Fibroblast of lung (primary cell): ENCODE results near the gene MOGAT1. TPM values are rescaled to one million over a fixed set of nuclear protein-coding genes. Genes with fewer than 3 reads are reported as not detected.

Experiments
- DNase-seq, 2 donors: peaks; one replicate each; pipeline versions ENCODE4 v3.0.0 to v3.0.0-alpha.2; 2010; ENCODE audit warnings: low read depth in 2 of 2
- H2AFZ ChIP-seq: 2 replicates; pipeline ENCODE4 v1.5.1; 2012; ENCODE audit warnings: low read length, control low read depth, inconsistent platforms
- H3K27ac ChIP-seq: 2 replicates; pipeline ENCODE4 v1.5.1; 2011; ENCODE audit warnings: low read length, control low read depth; ENCODE audit not compliant: insufficient read depth
- H3K27me3 ChIP-seq: 2 replicates; pipeline ENCODE4 v1.5.1; 2011; ENCODE audit warnings: mild to moderate bottlenecking, low read length; ENCODE audit not compliant: control insufficient read depth, insufficient read depth
- H3K36me3 ChIP-seq: 2 replicates; pipeline ENCODE4 v1.5.1; 2011; ENCODE audit warnings: low read length; ENCODE audit not compliant: control insufficient read depth, insufficient read depth
- H3K4me1 ChIP-seq: 2 replicates; pipeline ENCODE4 v1.5.1; 2011; ENCODE audit warnings: low read length; ENCODE audit not compliant: control insufficient read depth, insufficient read depth; ENCODE audit errors: extremely low read depth
- H3K4me2 ChIP-seq: 2 replicates; pipeline ENCODE4 v1.5.1; 2011; ENCODE audit warnings: low read length, control low read depth; ENCODE audit not compliant: insufficient read depth; ENCODE audit errors: extremely low read depth
- H3K4me3 ChIP-seq, 4 experiments: fragments of 200-600 bp in 1 of 4; sonication (generic) in 1 of 4; replicated peaks in 1 of 4; 2 replicates each; pipeline ENCODE4 v1.5.1; 2011 to 2016; ENCODE audit warnings: low read length in 4 of 4, low read depth in 3 of 4, mild to moderate bottlenecking in 3 of 4, control low read depth in 2 of 4, inconsistent platforms in 1 of 4, mixed read lengths in 1 of 4; ENCODE audit not compliant: insufficient read depth in 1 of 4; ENCODE audit errors: control extremely low read depth in 1 of 4
- H3K79me2 ChIP-seq: 2 replicates; pipeline ENCODE4 v1.5.1; 2012; ENCODE audit warnings: mild to moderate bottlenecking, low read length, inconsistent platforms; ENCODE audit not compliant: control insufficient read depth, insufficient read depth
- H3K9ac ChIP-seq: 2 replicates; pipeline ENCODE4 v1.5.1; 2011; ENCODE audit warnings: mild to moderate bottlenecking, low read length, control low read depth; ENCODE audit not compliant: insufficient read depth
- H3K9me3 ChIP-seq: 2 replicates; pipeline ENCODE4 v1.5.1; 2012; ENCODE audit warnings: low read depth, low read length; ENCODE audit not compliant: control insufficient read depth, insufficient read depth
- H4K20me1 ChIP-seq: 2 replicates; pipeline ENCODE4 v1.5.1; 2011; ENCODE audit warnings: low read length; ENCODE audit not compliant: control insufficient read depth, insufficient read depth; ENCODE audit errors: extremely low read depth
- EZH2 ChIP-seq: IDR thresholded peaks from 2 replicates; pipeline ENCODE4 v1.5.1; 2012; ENCODE audit warnings: low read length, control low read depth, mild to moderate bottlenecking; ENCODE audit errors: missing control alignments
- polyA plus RNA-seq, 2 donors: library from polyadenylated mRNA; depleted of rRNA in 1 of 2; stranded (reverse) in 1 of 2; unstranded in 1 of 2; fragments of >200 nt; gene quantifications; 2 replicates each; pipeline ENCODE4 v1.2.1, GENCODE V29; 2011 to 2012; ENCODE audit warnings: missing spikeins in 1 of 2
- total RNA-seq: library from RNA; depleted of rRNA; stranded (reverse); fragments of >200 nt; gene quantifications from 2 replicates; pipeline ENCODE4 v1.2.1, GENCODE V29; 2014
- TF ChIP-seq, protein P1 (sequence below), 2 donors: IDR thresholded peaks in 1 of 2; conservative IDR thresholded peaks in 1 of 2; 1 replicate in 1 of 2; 2 replicates in 1 of 2; pipeline ENCODE4 v1.5.1; 2011 to 2012; ENCODE audit warnings: low read length in 2 of 2, control low read depth in 1 of 2, inconsistent platforms in 1 of 2, low read depth in 1 of 2, mild to moderate bottlenecking in 1 of 2

MOGAT1 gene
- total and polyA plus RNA-seq, 2 donors (not counting 1 experiment from before 2014, with no cell fraction given), result not detected

DNA sequence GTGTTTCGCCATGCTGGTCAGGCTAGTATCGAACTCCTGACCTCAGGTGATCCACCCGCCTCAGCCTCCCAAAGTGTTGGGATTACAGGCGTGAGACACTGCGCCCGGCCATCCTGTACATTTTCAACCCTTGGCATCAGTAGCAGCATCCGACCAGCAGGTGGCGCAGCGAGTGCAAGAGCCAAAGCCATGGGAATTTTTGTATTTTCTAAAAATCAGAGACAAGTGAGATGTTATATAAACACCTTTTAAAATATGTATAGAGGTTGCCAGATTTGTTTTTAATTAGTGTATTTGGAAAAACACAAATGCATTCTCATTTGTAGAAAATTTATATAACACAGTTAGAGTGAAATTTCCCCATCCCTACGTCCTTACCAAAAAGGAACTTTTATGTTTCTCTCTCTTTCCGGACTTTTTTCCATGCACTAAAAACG lies 36.8 kb downstream of the MOGAT1 start:
- Histone ChIP-seq H3K79me2 (no peaks in the 10 kb centered on the region), H2AFZ (no peak overlapping the region)

GRCh38 chr2:222709191-222709891 lies 37.9 kb downstream of the MOGAT1 start:
- Histone ChIP-seq H3K27ac (peak overlapping the region; percentile 87), H3K4me3 (peak overlapping the region in 2 of 4 experiments; percentile 22 to 46), H3K36me3 (no peaks in the 10 kb centered on the region)

More for the DNA sequence above, 36.8 kb downstream of the MOGAT1 start:
- DNase-seq, result peak; percentile 59 to 83
- peak overlapping the region; percentile 87 for H3K27ac ChIP-seq
- H4K20me1 ChIP-seq, result no peaks in the 10 kb centered on the region
- peak overlapping the region; percentile 72 for H3K4me2 ChIP-seq
- no peak overlapping the region for H3K4me3 ChIP-seq
- H3K4me1 ChIP-seq, result peaks cover 13% of the 10 kb centered on the region
- H3K9me3 ChIP-seq, result no peaks in the 10 kb centered on the region
- H3K9ac ChIP-seq, result no peak overlapping the region
- no peaks in the 10 kb centered on the region for H3K27me3 ChIP-seq
- no peaks in the 10 kb centered on the region for H3K36me3 ChIP-seq
- no peak for TF ChIP-seq EZH2
- TF ChIP-seq, protein P1, sequence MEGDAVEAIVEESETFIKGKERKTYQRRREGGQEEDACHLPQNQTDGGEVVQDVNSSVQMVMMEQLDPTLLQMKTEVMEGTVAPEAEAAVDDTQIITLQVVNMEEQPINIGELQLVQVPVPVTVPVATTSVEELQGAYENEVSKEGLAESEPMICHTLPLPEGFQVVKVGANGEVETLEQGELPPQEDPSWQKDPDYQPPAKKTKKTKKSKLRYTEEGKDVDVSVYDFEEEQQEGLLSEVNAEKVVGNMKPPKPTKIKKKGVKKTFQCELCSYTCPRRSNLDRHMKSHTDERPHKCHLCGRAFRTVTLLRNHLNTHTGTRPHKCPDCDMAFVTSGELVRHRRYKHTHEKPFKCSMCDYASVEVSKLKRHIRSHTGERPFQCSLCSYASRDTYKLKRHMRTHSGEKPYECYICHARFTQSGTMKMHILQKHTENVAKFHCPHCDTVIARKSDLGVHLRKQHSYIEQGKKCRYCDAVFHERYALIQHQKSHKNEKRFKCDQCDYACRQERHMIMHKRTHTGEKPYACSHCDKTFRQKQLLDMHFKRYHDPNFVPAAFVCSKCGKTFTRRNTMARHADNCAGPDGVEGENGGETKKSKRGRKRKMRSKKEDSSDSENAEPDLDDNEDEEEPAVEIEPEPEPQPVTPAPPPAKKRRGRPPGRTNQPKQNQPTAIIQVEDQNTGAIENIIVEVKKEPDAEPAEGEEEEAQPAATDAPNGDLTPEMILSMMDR (conservative IDR thresholded peaks at IDR 0.05 in 1 of 2, IDR thresholded peaks at IDR 0.05 in 1 of 2; ENCODE audit: low read depth in 1 of 2, low read length in 2 of 2), result peak; percentile 87 to 91

DNA sequence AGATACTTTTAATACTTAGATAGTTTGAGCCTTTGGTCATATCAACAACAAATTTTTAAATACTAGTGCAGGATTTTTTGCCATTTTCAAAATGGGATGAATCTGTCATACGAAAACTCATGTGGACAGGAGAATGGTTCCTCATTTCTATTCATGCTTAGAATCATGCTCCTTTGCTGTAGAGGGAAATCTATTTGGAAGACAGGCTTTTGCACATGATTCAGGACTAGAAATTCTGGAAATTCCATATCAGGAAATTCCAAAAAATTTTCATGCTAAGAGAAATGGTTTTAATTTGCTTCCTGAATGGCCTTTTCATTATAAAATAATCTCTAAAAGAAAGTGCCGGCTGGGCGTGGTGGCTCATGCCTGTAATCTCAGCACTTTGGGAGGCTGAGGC lies 39.3 kb downstream of the MOGAT1 start:
- Histone ChIP-seq H4K20me1 (no peaks in the 10 kb centered on the region), H3K27me3 (no peaks in the 10 kb centered on the region), H3K4me2 (no peak overlapping the region), H3K9me3 (no peaks in the 10 kb centered on the region), H2AFZ (no peak overlapping the region), H3K4me1 (peaks cover 17% of the 10 kb centered on the region), H3K4me3 (no peak overlapping the region), H3K79me2 (no peaks in the 10 kb centered on the region), H3K27ac (no peak overlapping the region), H3K36me3 (no peaks in the 10 kb centered on the region), H3K9ac (no peak overlapping the region)
- TF ChIP-seq, protein P1 (conservative IDR thresholded peaks at IDR 0.05 in 1 of 2, IDR thresholded peaks at IDR 0.05 in 1 of 2; ENCODE audit: low read depth in 1 of 2, low read length in 2 of 2), result no peak
- no peak for TF ChIP-seq EZH2
- DNase-seq, result no peak

More at GRCh38 chr2:222709191-222709891, 37.9 kb downstream of the MOGAT1 start:
- Histone ChIP-seq H3K9me3 (no peaks in the 10 kb centered on the region), H2AFZ (peak overlapping the region; percentile 37), H3K79me2 (no peaks in the 10 kb centered on the region), H4K20me1 (no peaks in the 10 kb centered on the region), H3K4me1 (peaks cover 13% of the 10 kb centered on the region), H3K27me3 (no peaks in the 10 kb centered on the region), H3K4me2 (peak overlapping the region; percentile 72), H3K9ac (peak overlapping the region; percentile 1)
- DNase-seq, result peak; percentile 99 to 100
- TF ChIP-seq, protein P1 (conservative IDR thresholded peaks at IDR 0.05 in 1 of 2, IDR thresholded peaks at IDR 0.05 in 1 of 2; ENCODE audit: low read depth in 1 of 2, low read length in 2 of 2), result no peak
- TF ChIP-seq EZH2, result no peak
